AG09319 (cell line): ENCODE results near the gene RIPPLY2.
"Not testable (repeated sequence)": the region's sequence is repeated elsewhere in the genome, so short reads cannot be mapped to it uniquely, and the experiment has no call there.

ENCODE experiments used
- DNase-seq: peaks from one replicate; pipeline ENCODE4 v3.0.0-alpha.2; 2010; ENCODE audit warnings: low read depth; ENCODE audit errors: extremely low read depth
- CTCF ChIP-seq: IDR thresholded peaks from 2 replicates; pipeline ENCODE4 v1.5.1; 2011; ENCODE audit warnings: low read depth, mild to moderate bottlenecking, inconsistent platforms, low read length, moderate library complexity

RIPPLY2 gene

DNA sequence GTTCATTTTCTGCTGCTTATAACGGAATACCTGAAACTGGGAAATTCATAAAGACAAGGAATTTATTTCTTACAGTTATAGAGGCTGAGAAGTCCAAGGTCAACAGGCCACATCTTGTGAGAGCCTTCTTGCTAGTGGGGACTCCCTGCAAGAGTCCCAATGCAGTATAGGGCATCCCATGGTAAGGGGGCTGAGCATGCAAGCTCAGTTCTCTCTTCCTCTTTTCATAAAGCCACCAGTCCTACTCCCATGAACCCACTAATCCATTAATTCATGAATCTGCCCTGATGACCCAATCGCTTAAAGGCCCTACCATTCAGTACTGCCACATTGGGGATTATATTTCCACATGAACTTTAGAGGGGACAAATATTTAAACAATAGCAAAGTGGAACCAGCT, 32.8 kb downstream of the RIPPLY2 start:
- TF ChIP-seq CTCF: no peak
- DNase-seq: no peak

GRCh38 chr6:83889621-83890020, 36.5 kb downstream of the RIPPLY2 start:
- DNase-seq: no peak
- TF ChIP-seq CTCF: no peak

DNA sequence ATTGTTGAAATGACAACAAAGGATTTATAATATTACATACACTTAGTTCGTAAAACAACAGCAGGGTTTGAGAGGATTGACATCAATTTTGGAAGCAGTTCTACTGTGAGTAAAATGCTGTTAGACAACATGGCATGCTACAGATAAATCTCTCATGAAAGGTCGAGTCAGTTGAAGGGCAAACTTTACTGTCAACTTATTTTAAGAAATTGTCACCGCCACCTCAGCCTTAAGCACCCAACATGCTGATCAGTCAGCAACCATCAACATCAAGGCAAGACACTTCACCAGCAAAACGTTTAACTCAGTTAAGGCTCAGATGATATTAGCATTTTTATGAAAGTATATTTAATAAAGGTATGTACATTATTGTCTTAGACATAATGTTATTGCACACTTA, 37.4 kb downstream of the RIPPLY2 start:
- TF ChIP-seq CTCF: no peak
- DNase-seq: no peak

DNA sequence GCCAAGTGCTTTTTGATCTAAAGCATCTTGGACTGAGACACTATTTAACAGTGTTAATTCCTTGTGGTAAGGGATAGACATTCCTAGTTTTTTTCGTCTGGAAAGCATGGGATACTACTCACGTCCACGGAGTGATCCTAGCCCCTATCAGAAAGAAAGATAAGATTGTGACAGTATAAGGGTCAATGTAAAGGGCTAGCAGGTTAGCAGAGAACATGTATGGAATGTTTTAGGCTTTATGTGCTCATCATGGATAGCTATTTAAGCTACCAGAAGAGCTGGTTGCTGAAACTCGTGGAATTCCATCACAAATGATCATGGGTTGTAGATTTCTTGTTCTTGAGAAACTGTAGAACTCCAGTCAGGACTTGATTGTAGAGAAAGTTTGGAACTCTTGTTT, 38.4 kb downstream of the RIPPLY2 start:
- no peak for DNase-seq

DNA sequence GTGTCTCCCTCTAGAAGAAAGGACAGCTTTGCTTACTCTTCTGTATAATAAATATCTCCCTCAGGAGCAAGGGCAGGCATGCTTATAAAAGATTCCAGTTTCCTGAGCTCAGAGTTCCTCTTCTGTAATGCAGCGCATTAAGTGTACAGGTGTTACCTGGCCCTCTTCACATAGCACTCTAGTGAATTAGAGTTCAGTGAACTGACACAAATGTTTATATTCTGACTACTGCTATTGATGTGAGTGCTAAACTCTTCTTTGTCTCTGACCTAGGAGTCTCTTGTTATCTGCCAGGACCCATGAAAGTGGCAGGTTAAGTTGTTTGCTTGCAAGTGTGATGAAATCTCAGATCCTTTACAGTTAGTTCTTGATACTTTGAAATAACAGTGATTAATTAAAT, 39.9 kb downstream of the RIPPLY2 start:
- no peak for TF ChIP-seq CTCF
- DNase-seq: no peak

More for the DNA sequence above, 38.4 kb downstream of the RIPPLY2 start:
- no peak for TF ChIP-seq CTCF

DNA sequence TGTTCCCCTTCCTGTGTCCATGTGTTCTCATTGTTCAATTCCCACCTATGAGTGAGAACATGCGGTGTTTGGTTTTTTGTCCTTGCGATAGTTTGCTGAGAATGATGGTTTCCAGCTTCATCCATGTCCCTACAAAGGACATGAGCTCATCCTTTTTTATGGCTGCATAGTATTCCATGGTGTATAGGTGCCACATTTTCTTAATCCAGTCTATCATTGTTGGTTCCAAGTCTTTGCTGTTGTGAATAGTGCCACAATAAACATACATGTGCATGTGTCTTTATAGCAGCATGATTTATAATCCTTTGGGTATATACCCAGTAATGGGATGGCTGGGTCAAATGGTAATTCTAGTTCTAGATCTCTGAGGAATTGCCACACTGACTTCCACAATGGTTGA, 43.9 kb downstream of the RIPPLY2 start:
- not testable (repeated sequence) for DNase-seq

DNA sequence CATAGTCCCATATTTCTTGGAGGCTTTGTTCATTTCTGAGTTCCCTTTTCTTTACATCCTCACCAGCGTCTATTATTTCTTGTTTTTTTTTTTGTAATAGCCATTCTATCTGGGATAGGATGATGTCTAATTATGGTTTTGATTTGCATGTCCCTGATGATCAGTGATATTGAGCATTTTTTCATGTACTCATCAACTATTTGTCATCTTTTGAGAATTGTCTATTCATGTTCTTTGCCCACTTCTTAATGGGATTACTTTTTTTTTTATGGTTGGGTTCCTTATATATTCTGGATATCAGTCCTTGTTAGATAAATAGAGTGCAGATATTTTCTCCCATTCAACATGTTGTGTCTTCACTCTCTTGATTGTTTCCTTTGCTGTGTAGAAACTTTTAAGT, 48.5 kb downstream of the RIPPLY2 start:
- no peak for TF ChIP-seq CTCF
- no peak for DNase-seq

DNA sequence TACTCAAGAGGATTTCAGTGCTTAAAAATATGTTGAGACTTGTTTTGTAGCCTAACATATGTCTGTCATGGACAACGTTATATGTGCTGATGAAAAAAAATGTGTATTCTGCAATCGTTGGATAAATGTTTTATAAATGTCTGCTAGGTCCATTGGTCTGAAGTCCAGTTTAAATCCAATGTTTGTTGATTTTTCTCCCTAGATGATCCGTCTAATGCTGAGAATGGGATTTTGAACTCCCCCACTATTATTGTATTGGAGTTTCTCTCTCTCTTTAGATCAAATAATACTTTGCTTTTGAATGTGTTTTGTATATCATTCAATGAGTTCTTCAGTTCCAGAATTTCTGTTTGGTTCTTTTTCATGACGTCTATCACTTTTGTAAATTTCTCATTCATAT, 51.2 kb downstream of the RIPPLY2 start:
- DNase-seq: no peak
- TF ChIP-seq CTCF: no peak
